HepG2 (cell line): ENCODE data around the gene UMPS. TPM values are rescaled to one million over a fixed set of nuclear protein-coding genes. Genes with fewer than 3 reads are reported as not detected.

ENCODE experiments used
- ATAC-seq: fragments of 200-7000 bp; cut with Tn5 transposase; 3 replicates; pipeline ENCODE4 v1.9.1; 2020; ENCODE audit warnings: mild to moderate bottlenecking, moderate library complexity
- BruUV-seq: library from RNA; stranded (reverse); fragments of 400-500 nt; replicated peaks from 2 replicates; lab custom pipeline; 2021; lab: Mats Ljungman, UMichigan
- CTCF ChIA-PET: fragments of 300-600 bp; formaldehyde crosslinking; extraction: SDS; loops from one replicate; lab custom pipeline; 2021; ENCODE audit warnings: low total read pairs, inconsistent platforms, low intra/inter-chr PET ratio; lab: Yijun Ruan, JAX
- POLR2A ChIA-PET: fragments of 350-600 bp; sonication (Branson Sonifier 250); formaldehyde crosslinking; loops from one replicate; lab custom pipeline; 2020; ENCODE audit warnings: antibody characterized with exemption, inconsistent platforms; lab: Yijun Ruan, JAX
- DNase-seq: peaks from one replicate; pipeline ENCODE4 v3.0.0-alpha.2; 2015; ENCODE audit warnings: low spot score
- FAIRE-seq: peaks from 3 replicates; lab custom pipeline; 2011; peaks lifted over from hg19 to GRCh38; lab: Jason Lieb, UNC
- H2AFZ ChIP-seq: one replicate; pipeline ENCODE4 v1.6.1; 2011; ENCODE audit warnings: low read length, inconsistent platforms
- H3K27ac ChIP-seq: fragments of 300-600 bp; 3 replicates; pipeline ENCODE4 v1.8.0; 2011; ENCODE audit warnings: mixed run types, mild to moderate bottlenecking, mixed read lengths, low read length, inconsistent platforms; ENCODE audit not compliant: insufficient read depth; ENCODE audit errors: extremely low read length
- H3K27me3 ChIP-seq, 2 experiments: fragments of 200-600 bp in 1 of 2; 2 replicates in 1 of 2; 3 replicates in 1 of 2; pipeline versions ENCODE4 v1.6.0 to v1.8.0; 2011; ENCODE audit warnings: low read length in 2 of 2, mild to moderate bottlenecking in 2 of 2, moderate library complexity in 2 of 2, inconsistent platforms in 1 of 2; ENCODE audit not compliant: insufficient read depth in 2 of 2, control insufficient read depth in 1 of 2
- H3K36me3 ChIP-seq, 2 experiments: fragments of 200-600 bp in 1 of 2; replicated peaks in 1 of 2; 2 replicates in 1 of 2; 3 replicates in 1 of 2; pipeline versions ENCODE4 v1.5.1 to v1.8.0; 2011; ENCODE audit warnings: low read length in 2 of 2, inconsistent platforms in 1 of 2; ENCODE audit not compliant: insufficient read depth in 2 of 2, control insufficient read depth in 1 of 2
- H3K4me1 ChIP-seq: 2 replicates; pipeline ENCODE4 v1.5.1; 2012; ENCODE audit warnings: low read length, inconsistent platforms; ENCODE audit not compliant: insufficient read depth
- H3K4me2 ChIP-seq: 2 replicates; pipeline ENCODE4 v1.6.0; 2011; ENCODE audit warnings: low read depth, low read length, inconsistent platforms
- H3K4me3 ChIP-seq, 3 experiments: fragments of 200-600 bp in 1 of 3; sonication (generic), shearing (Covaris generic) in 1 of 3; replicated peaks in 1 of 3; 2 replicates each; pipeline ENCODE4 v1.5.1; 2011 to 2016; ENCODE audit warnings: low read length in 3 of 3, inconsistent platforms in 2 of 3, low read depth in 2 of 3, mild to moderate bottlenecking in 2 of 3, control low read depth in 1 of 3, mixed read lengths in 1 of 3; ENCODE audit not compliant: insufficient read depth in 1 of 3
- H3K79me2 ChIP-seq: one replicate; pipeline ENCODE4 v1.6.1; 2011; ENCODE audit warnings: low read length, inconsistent platforms; ENCODE audit not compliant: insufficient read depth
- H3K9ac ChIP-seq: 2 replicates; pipeline ENCODE4 v1.6.0; 2011; ENCODE audit warnings: mild to moderate bottlenecking, low read depth, low read length, inconsistent platforms; ENCODE audit not compliant: insufficient read depth
- H3K9me3 ChIP-seq: 2 replicates; pipeline ENCODE4 v1.5.1; 2012; ENCODE audit warnings: mild to moderate bottlenecking, low read length
- H4K20me1 ChIP-seq: 2 replicates; pipeline ENCODE4 v1.6.0; 2011; ENCODE audit warnings: inconsistent platforms, mild to moderate bottlenecking, low read length, moderate library complexity; ENCODE audit not compliant: insufficient read depth
- CREM ChIP-seq, 2 experiments: sonication (generic) in 1 of 2; formaldehyde crosslinking in 1 of 2; IDR thresholded peaks; 2 replicates each; pipeline versions ENCODE4 v1.4.0 to v1.6.1; 2016 to 2020; ENCODE audit warnings: antibody characterized with exemption in 1 of 2, mild to moderate bottlenecking in 1 of 2, missing genetic modification reagents in 1 of 2
- CTCF ChIP-seq: sonication (generic); formaldehyde crosslinking; IDR thresholded peaks from 2 replicates; pipeline ENCODE4 v1.5.0; 2020; ENCODE audit warnings: mild to moderate bottlenecking, missing genetic modification reagents, moderate library complexity
- SP5 ChIP-seq: IDR thresholded peaks from 2 replicates; pipeline ENCODE4 v1.6.1; 2016; ENCODE audit warnings: low read depth, borderline replicate concordance
- STAG1 ChIP-seq: sonication (generic); formaldehyde crosslinking; IDR thresholded peaks from 2 replicates; pipeline ENCODE4 v1.4.0; 2020; ENCODE audit warnings: missing genetic modification reagents
- TAF1 ChIP-seq: sonication (generic); formaldehyde crosslinking; IDR thresholded peaks from 2 replicates; pipeline ENCODE4 v1.4.0; 2020; ENCODE audit warnings: missing genetic modification reagents
- TCF7L2 ChIP-seq: IDR thresholded peaks from 2 replicates; pipeline ENCODE4 v1.6.1; 2011; ENCODE audit warnings: mild to moderate bottlenecking, low read depth, low read length, moderate library complexity
- ZNF672 ChIP-seq: sonication (generic); formaldehyde crosslinking; IDR thresholded peaks from 2 replicates; pipeline ENCODE4 v1.8.1; 2022; ENCODE audit warnings: missing genetic modification reagents
- WGBS: methylation state at CpG from one replicate; pipeline ENCODE4 v1.1.6; 2017; ENCODE audit warnings: low lambda C conversion rate; 5-methylcytosine and 5-hydroxymethylcytosine counted together
- in situ Hi-C: cut with HindIII; loops from 2 replicates; pipeline ENCODE4 v1.10.0; 2017; ENCODE audit warnings: low pct_unique_long_range_greater_than_20kb; ENCODE audit not compliant: extremely low pct_ligation_motif_present
- intact Hi-C: fragments of 100-400 bp; cut with micrococcal nuclease; formaldehyde crosslinking; loops from one replicate; pipeline ENCODE4 v1.10.0; 2022; ENCODE audit not compliant: unreplicated experiment
- polyA plus RNA-seq, 8 experiments: library from polyadenylated mRNA; depleted of rRNA in 3 of 8; stranded (reverse) in 7 of 8; unstranded in 1 of 8; fragments of >200 nt; fragmentation: Illumina TruSeq in 4 of 8; extraction: Trizol in 4 of 8; gene quantifications; 2 replicates each; pipeline versions ENCODE4 v1.2.1 to v1.2.3, GENCODE V29; 2011 to 2016; ENCODE audit warnings: low read depth in 4 of 8, missing spikeins in 1 of 8, mixed read lengths in 1 of 8; ENCODE audit not compliant: insufficient read depth in 1 of 8
- total RNA-seq, 5 experiments: library from RNA; depleted of rRNA; stranded (reverse); fragments of >200 nt; fragmentation: Illumina TruSeq; extraction: Trizol; gene quantifications; 2 replicates each; pipeline ENCODE4 v1.2.3, GENCODE V29; 2016; ENCODE audit warnings: low read depth in 1 of 5

Gene UMPS
- total and polyA plus RNA-seq, 2 of the 13 experiments (the other 11 are each of a cell fraction or from before 2014, with no cell fraction given) = 52.7 to 74.2 TPM

DNA sequence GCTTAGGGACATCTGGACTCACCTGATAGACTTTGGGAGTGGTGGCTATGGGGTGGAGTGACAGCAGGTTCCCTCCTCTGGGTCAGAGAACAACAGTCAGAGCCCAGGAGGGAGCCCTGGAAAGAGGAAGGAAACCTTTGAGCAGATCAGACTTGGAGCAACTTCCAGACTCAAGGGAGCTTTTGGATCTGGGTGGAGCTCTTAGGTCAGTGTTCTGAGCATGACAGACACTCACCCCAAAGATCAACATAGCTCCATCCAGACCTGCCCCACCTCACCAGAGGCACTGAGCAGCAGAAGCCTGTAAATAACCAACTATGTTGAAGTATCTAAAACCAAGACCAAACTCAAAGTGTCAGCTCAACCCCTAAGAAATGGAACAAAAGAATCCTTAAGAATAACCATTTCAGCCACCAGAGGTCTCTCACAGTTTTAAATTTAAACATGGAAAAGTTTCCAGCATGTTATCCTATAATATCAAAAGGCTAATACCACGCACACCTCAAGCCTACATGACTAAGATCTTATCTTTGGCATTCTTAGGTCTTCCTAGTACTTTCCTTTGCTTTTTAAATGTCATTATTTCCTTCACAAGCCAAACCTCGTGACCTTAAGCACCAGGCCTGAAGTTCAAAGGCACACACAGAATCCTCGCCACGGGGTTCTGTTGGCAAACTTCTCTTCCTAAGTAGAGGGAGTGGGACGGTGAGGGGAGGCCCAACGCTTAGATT is 56.4 kb downstream of the UMPS start:
- WGBS = 88% methylated on average over 6 of the region's 6 CpGs
- no peak for DNase-seq

More for the DNA sequence above, 56.4 kb downstream of the UMPS start:
- no peak for TF ChIP-seq SP5 (CRISPR knock-in tag)
- peak; percentile 34; the same call in 1 of the 2 replicates for TF ChIP-seq CTCF
- no peak for TF ChIP-seq TAF1 (CRISPR knock-in tag)
- peak; percentile 53 for TF ChIP-seq STAG1 (CRISPR knock-in tag)
- TF ChIP-seq ZNF672 (CRISPR knock-in tag) = no peak
- TF ChIP-seq CREM (IDR thresholded peaks at IDR 0.05) = no peak
- TF ChIP-seq CREM (CRISPR knock-in tag; IDR thresholded peaks at IDR 0.05) = no peak
- TF ChIP-seq TCF7L2 = no peak
- H3K4me2 ChIP-seq = no peak overlapping the region
- H2AFZ ChIP-seq = no peak overlapping the region
- H3K4me3 ChIP-seq = no peak overlapping the region
- H3K9ac ChIP-seq = no peak overlapping the region
- H3K4me1 ChIP-seq = peaks cover 22% of the 10 kb centered on the region
- no peaks in the 10 kb centered on the region for H4K20me1 ChIP-seq
- H3K27ac ChIP-seq = no peak overlapping the region
- ATAC-seq = peak; percentile 52
- H3K9me3 ChIP-seq = no peaks in the 10 kb centered on the region
- ChIA-PET CTCF (interaction anchor here (1.4 kb wide), 1 partner anchor 114 kb away, joined by 11 read pairs; no protein-coding TSS in a partner anchor), POLR2A (interaction anchor here (0.6 to 3.0 kb wide), 5 partner anchors 47 to 115 kb away, joined by 3 to 12 read pairs (median 4); partner anchors contain the start of gene ITGB5)
- in situ Hi-C loops = no loop called here
- no peaks in the 10 kb centered on the region for H3K27me3 ChIP-seq
- intact Hi-C loops = loop anchor here (1.0 to 5.0 kb wide), 2 partner anchors 51 to 115 kb away; no protein-coding TSS in a partner anchor
- peaks cover 19 to 49% of the 10 kb centered on the region in 2 experiments for H3K36me3 ChIP-seq
- BruUV-seq = no TSS peak
- FAIRE-seq = peak; percentile 57
- no peaks in the 10 kb centered on the region for H3K79me2 ChIP-seq
